ENCODE measurements around the gene PRKN. TPM values are rescaled to one million over a fixed set of nuclear protein-coding genes. Genes with fewer than 3 reads are reported as not detected.

Gene PRKN
- total RNA-seq, 4 donors from 2014 or later = 8.4 to 44.8 (median 12.6) TPM

- no peak for DNase-seq (ENCODE audit: low spot score)
- TF ChIP-seq CTCF (IDR thresholded peaks at IDR 0.05) = no peak
- ATAC-seq (ENCODE audit: low FRiP score) = no peak
Measured at GRCh38 chr6:161667957-161668356, 1059.6 kb downstream of the PRKN start.

GRCh38 chr6:161663682-161664081 is 1063.9 kb downstream of the PRKN start:
- no peak for TF ChIP-seq CTCF (IDR thresholded peaks at IDR 0.05)
- ATAC-seq (ENCODE audit: low FRiP score) = no peak
- DNase-seq (ENCODE audit: low spot score) = no peak

GRCh38 chr6:161660666-161661571 is 1066.6 kb downstream of the PRKN start:
- DNase-seq (ENCODE audit: low spot score) = no peak
- no peak for TF ChIP-seq CTCF (IDR thresholded peaks at IDR 0.05)
- no peak for ATAC-seq (ENCODE audit: low FRiP score)

- ATAC-seq (ENCODE audit: low FRiP score) (no peak), DNase-seq (ENCODE audit: low spot score) (no peak)
- TF ChIP-seq CTCF (IDR thresholded peaks at IDR 0.05) = no peak
Measured at GRCh38 chr6:161658211-161658610, 1069.4 kb downstream of the PRKN start.

- no peak for TF ChIP-seq CTCF (IDR thresholded peaks at IDR 0.05)
- DNase-seq (ENCODE audit: low spot score) (no peak), ATAC-seq (ENCODE audit: low FRiP score) (no peak)
Measured at GRCh38 chr6:161654209-161654608, 1073.4 kb downstream of the PRKN start.

GRCh38 chr6:161651949-161652348 is 1075.6 kb downstream of the PRKN start:
- ATAC-seq (ENCODE audit: low FRiP score) = no peak
- TF ChIP-seq CTCF (IDR thresholded peaks at IDR 0.05) = no peak
- DNase-seq (ENCODE audit: low spot score) = no peak

GRCh38 chr6:161649841-161650240 is 1077.7 kb downstream of the PRKN start:
- no peak for TF ChIP-seq CTCF (IDR thresholded peaks at IDR 0.05)
- no peak for DNase-seq (ENCODE audit: low spot score)
- ATAC-seq (ENCODE audit: low FRiP score) = no peak

All from omental fat pad (tissue), 4 donors.